ENCODE data around the gene VEPH1. TPM values are rescaled to one million over a fixed set of nuclear protein-coding genes. Genes with fewer than 3 reads are reported as not detected.

Gene VEPH1
- total RNA-seq, 1 experiment from 2014 or later: 7.7 TPM

GRCh38 chr3:157220883-157221282 is 282.3 kb downstream of the VEPH1 start:
- H2BK5ac ChIP-seq (ENCODE audit: insufficient read length, low read length): no peak overlapping the region
- H4K8ac ChIP-seq (replicated peaks; ENCODE audit: insufficient read length, low read depth, low read length): no peak overlapping the region
- no peak overlapping the region for H2BK20ac ChIP-seq (ENCODE audit: low read depth, low read length, poor library complexity, severe bottlenecking)
- no peaks in the 10 kb centered on the region for H3K79me2 ChIP-seq (ENCODE audit: insufficient read depth, low read length)
- no peak overlapping the region for H4K5ac ChIP-seq (ENCODE audit: insufficient read length, low read depth, low read length)
- H3K27me3 Mint-ChIP-seq (ENCODE audit: low read depth): no peaks in the 10 kb centered on the region
- no peak overlapping the region for H4K91ac ChIP-seq (ENCODE audit: insufficient read length, low read depth, low read length)
- H3K14ac ChIP-seq (ENCODE audit: insufficient read depth, low read length): no peak overlapping the region
- H3K4me3 Mint-ChIP-seq: no peak overlapping the region
- no peaks in the 10 kb centered on the region for H3K9me3 Mint-ChIP-seq
- no peak overlapping the region for H3K27ac Mint-ChIP-seq
- H4K20me1 ChIP-seq (ENCODE audit: control insufficient read depth, insufficient read depth, insufficient read length): no peaks in the 10 kb centered on the region
- no peaks in the 10 kb centered on the region for H3K4me1 Mint-ChIP-seq
- H3K23ac ChIP-seq (ENCODE audit: insufficient read length, low read depth, low read length): no peak overlapping the region
- H2BK12ac ChIP-seq (ENCODE audit: insufficient read length, low read depth, low read length): no peak overlapping the region
- H3K56ac ChIP-seq (ENCODE audit: insufficient read length, low read depth, low read length): no peak overlapping the region
- H3K4ac ChIP-seq (ENCODE audit: low read depth, low read length): no peak overlapping the region
- H3K79me1 ChIP-seq (ENCODE audit: insufficient read depth, low read depth, low read length, poor library complexity, severe bottlenecking): no peaks in the 10 kb centered on the region
- H2AFZ ChIP-seq (ENCODE audit: low read length): no peak overlapping the region
- no peak overlapping the region for H2BK120ac ChIP-seq (ENCODE audit: low read depth, low read length, poor library complexity, severe bottlenecking)
- no peaks in the 10 kb centered on the region for H3K27me3 ChIP-seq (ENCODE audit: insufficient read depth, low read length)
- no peak overlapping the region for H2AK5ac ChIP-seq (ENCODE audit: insufficient read length, low read length)
- no peak for TF ChIP-seq CTCF (conservative IDR thresholded peaks at IDR 0.05)
- H3K27ac ChIP-seq (ENCODE audit: insufficient read length, low read depth, low read length): no peak overlapping the region
- no peak overlapping the region for H3K9ac ChIP-seq (ENCODE audit: extremely low read depth, insufficient read length, low read length)
- no peaks in the 10 kb centered on the region for H3K23me2 ChIP-seq (ENCODE audit: insufficient read length, low read depth, low read length, poor library complexity, severe bottlenecking)
- no peak overlapping the region for H2BK15ac ChIP-seq (ENCODE audit: low read depth, low read length)
- H3K36me3 Mint-ChIP-seq (ENCODE audit: insufficient read depth in 1 of 3, low read depth in 3 of 3): no peaks in the 10 kb centered on the region
- H3K4me2 ChIP-seq (ENCODE audit: insufficient read depth, insufficient read length, low read length): no peak overlapping the region
- H3K18ac ChIP-seq (ENCODE audit: insufficient read length, low read depth, low read length): no peak overlapping the region
- no peak for DNase-seq
- H3K4me1 ChIP-seq (ENCODE audit: insufficient read depth, low read length): no peaks in the 10 kb centered on the region
- no peak overlapping the region for H3T11ph ChIP-seq (ENCODE audit: low read length)
- H3K9me3 ChIP-seq (ENCODE audit: control insufficient read depth, low read depth, low read length): no peaks in the 10 kb centered on the region
- no CpG with 5 or more reads among the region's 2 CpGs for WGBS (ENCODE audit: extremely low coverage, insufficient read length, low lambda C conversion rate)
